HG03457 (cell line): ENCODE measurements around the gene NENF.
"Not testable (repeated sequence)": the region's sequence is repeated elsewhere in the genome, so short reads cannot be mapped to it uniquely, and the experiment has no call there.

Experiments
- ATAC-seq: cut with Tn5 transposase; IDR thresholded peaks from one replicate; pipeline ENCODE4 v1.9.1; 2021; ENCODE audit warnings: moderate number of reproducible peaks; ENCODE audit not compliant: unreplicated experiment

Gene NENF

DNA sequence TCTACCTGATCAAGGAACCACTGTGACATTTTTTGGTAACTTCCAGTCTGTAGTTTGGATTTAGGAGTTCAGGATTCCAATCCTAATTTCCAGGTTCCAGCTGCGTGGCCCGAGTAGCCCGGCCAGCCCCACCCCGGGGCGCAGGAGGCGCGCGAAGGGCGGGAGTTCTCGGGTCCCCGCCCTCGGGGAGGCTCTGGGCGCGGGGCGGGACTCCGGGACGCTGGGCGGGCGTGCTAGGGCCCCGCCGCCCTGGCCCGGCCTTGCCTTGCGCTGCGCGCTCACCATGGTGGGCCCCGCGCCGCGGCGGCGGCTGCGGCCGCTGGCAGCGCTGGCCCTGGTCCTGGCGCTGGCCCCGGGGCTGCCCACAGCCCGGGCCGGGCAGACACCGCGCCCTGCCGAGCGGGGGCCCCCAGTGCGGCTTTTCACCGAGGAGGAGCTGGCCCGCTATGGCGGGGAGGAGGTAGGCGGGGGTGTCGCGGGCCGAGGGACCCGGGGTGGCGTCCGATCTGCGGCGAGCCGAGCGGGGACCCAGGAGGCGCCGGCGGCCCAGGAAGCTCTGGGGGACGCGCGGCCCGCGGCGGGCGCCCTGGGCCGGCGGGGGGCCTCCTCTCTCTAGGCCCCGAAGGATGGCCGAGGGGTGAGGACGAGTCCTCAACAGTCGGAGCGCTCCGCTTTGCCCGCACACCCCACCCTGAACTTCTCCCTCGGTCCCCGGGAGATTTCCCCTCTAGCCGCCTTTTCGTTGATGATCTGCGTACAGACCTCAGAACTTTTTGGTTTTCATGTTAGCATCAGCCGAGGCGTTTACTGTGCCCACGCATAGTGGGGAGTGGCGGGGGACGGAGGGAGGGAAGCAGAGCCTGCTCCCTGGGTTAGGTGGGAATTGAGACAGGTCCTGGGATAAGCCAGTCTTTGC lies at the start of gene NENF:
NENF (plus strand) TSS at position 260 of the 916 bp plus-strand sequence; CDS start at position 284, 24 bp downstream.
- ATAC-seq: peak; percentile 93

DNA sequence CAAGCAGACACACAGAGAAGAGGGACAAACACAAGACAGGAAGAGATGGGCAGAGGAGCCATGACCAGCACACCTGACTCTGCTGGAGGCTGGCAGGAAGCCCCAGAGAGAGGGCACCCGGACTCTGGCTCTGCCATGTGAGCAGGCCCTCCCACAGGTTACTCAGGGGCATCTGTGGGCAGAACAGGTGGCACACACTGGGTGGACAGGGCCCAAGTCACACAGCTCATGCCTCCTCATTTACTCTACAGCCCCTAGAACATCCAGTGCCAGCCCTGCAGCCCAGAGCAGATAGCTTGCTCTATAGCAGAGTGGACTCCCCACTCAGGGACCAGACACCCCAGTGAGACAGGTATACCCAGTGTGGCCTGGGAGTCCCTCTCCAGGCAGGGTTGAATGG lies 46.7 kb upstream of the NENF start:
- no peak for ATAC-seq

DNA sequence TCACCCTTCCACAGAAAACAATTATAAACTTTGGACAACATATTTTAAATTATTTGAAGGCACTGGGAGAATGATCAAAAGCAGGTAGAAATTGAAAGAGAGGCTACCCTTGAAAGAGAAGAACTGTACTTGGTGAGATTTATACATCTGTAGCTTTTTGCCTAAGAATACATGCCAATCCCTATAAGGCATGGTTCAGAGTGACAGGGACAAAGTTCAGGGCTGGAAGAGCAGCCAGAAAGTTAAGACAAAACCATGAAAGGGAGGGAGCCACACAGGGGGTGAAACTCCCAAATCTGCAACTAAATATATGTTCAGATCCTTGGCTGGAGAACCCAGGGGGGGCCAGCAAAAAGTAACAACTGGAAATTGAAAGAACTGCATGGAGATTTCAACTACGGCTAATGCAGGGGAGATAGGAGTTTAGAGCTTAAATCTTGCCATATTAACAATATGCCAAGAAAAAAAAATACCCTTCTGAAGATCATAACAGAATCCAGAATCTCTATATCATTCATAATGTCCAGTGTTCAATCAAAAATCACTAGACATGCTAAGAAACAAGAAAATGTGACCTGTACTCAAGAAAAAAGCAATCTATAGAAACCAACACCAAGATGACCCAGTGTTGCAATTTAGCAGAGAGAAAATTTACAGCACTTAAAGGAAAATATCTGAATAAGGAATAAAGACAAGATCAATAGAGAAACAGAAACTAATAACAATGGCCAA lies 43.6 kb upstream of the NENF start:
- no peak for ATAC-seq

GRCh38 chr1:212395678-212396437 lies 36.9 kb upstream of the NENF start:
- ATAC-seq: not testable (repeated sequence)

- ATAC-seq: no peak
These were observed 36.1 kb upstream of the NENF start for GRCh38 chr1:212396638-212397037.

GRCh38 chr1:212397171-212397570 lies 35.5 kb upstream of the NENF start:
- no peak for ATAC-seq

DNA sequence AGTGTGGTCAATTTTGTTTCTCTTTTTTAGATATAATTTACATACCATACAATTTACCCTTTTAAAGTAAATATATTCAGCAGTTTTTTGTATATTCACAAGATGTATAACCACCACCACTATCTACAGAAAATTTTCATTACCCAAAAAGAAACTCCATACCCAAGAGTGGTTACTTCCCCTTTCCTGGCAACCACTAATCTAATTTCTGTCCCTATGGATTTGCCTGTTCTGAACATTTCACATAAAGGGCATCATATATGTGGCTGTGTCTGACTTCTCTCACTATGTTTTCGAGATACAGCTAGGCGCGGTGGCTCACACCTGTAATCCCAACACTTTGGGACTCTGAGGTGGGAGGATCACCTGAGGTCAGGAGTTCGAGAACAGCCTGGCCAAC lies 31.7 kb upstream of the NENF start:
- ATAC-seq: no peak

DNA sequence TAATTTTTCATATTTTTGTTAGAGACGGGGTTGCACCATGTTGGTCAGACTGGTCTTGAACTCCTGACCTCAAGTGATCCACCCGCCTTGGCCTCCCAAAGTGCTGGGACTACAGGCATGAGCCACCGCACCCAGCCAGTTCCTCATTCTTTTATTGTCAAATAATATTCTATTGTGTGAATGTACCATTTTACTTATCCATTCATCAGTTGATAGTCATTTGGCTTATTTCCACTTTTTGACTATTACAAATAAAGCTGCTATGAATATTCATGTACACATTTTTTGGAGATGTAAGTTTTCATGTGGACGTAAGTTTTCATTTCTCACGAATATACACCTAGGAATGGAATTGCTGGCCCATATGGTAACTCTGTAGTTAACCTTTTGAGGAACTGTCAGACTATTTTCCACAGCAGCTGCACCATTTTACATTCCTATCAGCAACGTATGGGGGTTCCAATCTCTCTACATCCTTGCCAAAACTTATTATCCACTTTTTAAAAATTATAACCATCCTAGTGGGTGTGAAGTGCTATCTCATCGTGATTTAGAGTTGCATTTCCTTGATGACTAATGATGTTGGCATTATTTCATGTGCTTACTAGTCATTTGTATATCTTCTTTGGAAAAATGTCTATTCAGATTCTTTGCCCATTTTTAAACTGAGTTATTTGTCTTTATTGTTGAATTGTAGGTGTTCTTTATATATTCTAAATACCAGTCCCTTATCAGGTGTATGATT lies 30.7 kb upstream of the NENF start:
- ATAC-seq: no peak

DNA sequence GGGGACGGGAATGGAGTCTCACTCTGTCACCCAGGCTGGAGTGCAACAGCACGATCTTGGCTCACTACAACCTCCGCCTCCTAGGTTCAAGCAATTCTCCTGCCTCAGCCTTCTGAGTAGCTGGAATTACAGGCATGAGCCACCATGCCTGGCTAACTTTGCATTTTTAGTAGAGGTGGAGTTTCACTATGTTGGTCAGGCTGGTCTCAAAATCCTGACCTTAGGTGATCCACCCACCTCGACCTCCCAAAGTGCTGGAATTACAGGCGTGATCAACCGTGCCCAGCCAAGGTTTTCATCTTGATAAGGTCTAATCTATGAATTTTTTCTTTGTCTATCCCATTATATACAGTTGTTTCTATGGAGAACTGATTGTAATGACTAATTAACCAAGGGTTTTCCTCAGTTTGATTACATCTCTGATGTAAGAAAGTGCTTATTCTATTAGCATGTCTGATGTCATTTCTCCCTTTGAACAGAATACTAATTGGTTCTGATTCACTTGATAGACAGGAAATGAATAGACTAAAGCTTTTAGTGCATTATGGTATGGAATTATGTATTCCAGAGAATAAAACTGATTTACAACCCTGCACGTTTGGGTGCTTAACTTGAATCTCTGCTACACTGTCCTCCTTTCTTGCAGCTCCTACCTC lies 29.9 kb upstream of the NENF start:
- no peak for ATAC-seq

GRCh38 chr1:212410231-212410820 lies 22.4 kb upstream of the NENF start:
- no peak for ATAC-seq

DNA sequence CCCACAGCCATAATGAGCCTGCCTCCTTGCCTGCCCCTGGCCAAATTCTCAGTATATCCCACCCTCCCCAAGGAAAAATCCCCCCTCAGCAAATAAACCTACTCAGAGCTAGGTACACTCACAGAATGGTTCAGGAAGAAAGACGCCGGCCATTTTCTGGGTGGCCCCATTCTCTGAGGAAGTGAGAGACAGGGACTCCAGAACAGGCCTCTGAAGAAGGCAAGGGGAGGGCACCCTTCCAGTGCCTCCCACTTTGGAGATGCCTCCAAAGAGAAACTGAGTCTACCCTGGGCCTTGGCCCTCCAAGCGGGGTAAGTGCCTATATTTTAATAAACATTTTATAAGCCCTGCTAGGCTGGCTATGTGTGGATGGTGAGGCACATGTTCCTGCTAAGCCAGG lies 20.3 kb upstream of the NENF start:
- no peak for ATAC-seq

DNA sequence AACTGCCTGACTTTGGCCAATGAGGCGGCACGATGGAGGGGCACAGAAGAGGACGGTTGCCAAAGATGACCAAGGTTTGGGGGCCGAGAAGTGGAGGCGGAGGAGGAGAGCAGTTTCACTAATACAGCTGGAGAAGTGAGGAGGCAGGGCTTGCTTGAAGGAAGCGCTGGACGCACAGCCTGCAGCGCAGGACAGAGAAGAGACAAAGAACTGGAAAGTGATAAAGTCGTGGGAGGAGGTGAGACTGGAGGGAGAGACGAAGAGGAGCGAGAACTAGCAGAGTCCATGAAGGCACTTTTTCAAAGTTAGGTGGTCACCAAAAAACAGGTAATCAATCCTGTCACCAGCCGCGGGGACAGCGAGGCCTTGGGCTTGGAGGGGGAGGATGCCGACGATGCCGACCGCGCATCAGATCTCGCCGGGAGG lies 18.8 kb upstream of the NENF start:
- no peak for ATAC-seq

DNA sequence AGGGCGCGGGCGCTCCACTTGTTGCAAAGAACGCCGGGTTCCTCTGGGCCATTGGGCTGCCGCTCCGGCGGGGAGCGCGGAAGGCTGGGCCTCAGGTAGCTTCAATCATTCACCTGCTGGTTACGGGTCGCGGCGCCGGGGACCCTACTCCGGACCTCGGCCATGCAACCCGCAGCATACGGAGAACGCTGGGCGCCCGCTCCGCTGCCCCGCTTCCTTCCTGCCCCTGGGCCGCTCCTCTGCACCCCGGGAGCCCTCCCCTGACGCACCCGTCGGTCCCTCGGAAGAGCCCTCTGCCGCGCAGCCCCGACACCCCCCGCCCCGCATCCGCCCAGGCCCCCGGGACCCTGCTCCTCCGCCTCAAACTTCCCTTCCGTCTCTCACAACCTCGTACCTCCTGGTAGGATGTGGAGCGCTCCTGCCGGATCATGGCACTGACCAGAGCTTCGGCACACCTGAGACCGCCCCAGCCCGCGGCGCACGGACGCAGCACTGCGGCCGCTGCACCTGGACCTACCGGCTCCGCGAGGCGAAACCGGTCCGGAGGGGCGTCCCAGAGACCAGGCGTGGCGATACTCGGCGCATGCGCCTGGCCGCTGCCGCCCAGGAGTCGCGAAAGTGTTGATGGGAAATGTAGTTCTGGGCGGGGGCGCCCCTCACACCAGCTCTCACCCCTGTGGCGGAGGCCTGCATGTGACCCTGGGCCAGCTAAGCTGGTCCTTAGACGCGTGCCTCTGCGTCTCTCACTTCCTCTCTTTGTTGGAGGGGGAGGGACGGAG lies 18.2 kb upstream of the NENF start, which contains the start of gene PACC1:
PACC1 (minus strand) TSS at position 559 of the 779 bp plus-strand sequence; CDS start at position 430, 129 bp downstream.
- peak; percentile 97 for ATAC-seq

GRCh38 chr1:212415107-212415841 lies 17.4 kb upstream of the NENF start:
- no peak for ATAC-seq

GRCh38 chr1:212421165-212421564 lies 11.6 kb upstream of the NENF start:
- no peak for ATAC-seq

DNA sequence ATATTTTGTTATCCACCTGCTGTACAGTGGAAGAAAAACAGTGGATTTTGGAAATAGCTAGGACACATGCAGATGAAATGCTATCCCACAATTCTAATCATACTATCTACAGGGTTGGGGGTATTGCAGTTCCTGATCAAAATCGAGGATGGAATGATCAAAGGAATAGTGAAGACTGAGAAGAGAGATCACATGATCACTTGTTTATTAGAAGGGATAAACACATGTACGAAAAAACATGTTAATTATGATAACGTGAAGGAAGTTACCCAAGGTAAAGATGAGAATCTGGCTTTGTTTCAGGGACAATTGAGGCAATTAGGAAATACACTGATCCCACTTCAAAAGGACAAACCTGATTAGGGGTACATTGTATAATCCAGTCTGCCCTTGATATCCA lies 8.8 kb upstream of the NENF start:
- ATAC-seq: no peak

DNA sequence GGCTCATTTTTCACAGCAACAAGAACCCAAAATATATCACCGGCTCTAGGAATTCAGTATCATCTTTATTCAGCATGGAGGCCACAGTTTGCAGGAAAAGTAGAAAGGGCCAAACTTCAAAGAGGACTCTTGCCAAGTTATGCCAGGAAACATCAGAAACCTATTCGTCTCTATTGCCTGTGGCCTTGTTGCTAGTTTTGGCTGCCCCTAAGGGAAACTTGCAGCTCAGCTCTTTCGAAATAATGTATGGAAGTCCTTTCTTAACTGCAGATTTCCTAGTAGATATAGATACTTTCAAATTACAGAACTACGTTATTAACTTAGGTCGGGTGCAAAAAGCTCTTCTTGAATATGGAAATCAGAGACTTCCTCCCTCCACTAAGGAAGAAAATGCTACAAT lies 4.2 kb upstream of the NENF start:
- ATAC-seq: no peak

- ATAC-seq: no peak
These were observed 2.3 kb upstream of the NENF start for GRCh38 chr1:212430416-212430815.
